ENCODE measurements around the gene CNTN4. TPM values are rescaled to one million over a fixed set of nuclear protein-coding genes. Genes with fewer than 3 reads are reported as not detected.

The CNTN4 gene
- total RNA-seq, 4 donors from 2014 or later: 2.6 to 91.2 (median 13.2) TPM

DNA sequence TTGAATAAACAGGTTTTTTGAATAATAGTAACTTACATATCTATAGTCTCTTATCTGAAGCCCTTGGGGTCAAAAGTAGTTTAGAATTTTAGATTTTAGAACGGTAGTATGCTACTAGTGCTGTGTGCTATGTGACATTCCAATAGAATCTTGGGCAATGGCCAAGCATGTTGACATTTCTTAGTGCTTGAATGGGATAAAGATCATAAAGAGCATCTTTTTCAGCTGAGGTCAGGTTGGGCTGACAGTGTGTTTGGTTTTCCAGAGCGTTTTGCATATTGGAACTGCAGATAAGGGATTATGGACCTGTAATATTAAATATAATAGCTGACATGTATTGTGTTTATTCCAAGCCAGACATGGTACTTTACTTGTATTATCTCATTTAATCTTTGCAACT lies 32.1 kb downstream of the CNTN4 start:
- H3K27me3 ChIP-seq: no peaks in the 10 kb centered on the region
- H3K4me3 ChIP-seq: no peak overlapping the region
- H3K9me3 ChIP-seq: no peaks in the 10 kb centered on the region
- intact Hi-C loops (cut with DNase I; ENCODE audit: low total_unique reads): no loop called here
- H3K4me1 ChIP-seq: no peaks in the 10 kb centered on the region
- H3K27ac ChIP-seq: no peak overlapping the region
- no peak for TF ChIP-seq POLR2A (IDR thresholded peaks at IDR 0.05)
- TF ChIP-seq, protein P1, sequence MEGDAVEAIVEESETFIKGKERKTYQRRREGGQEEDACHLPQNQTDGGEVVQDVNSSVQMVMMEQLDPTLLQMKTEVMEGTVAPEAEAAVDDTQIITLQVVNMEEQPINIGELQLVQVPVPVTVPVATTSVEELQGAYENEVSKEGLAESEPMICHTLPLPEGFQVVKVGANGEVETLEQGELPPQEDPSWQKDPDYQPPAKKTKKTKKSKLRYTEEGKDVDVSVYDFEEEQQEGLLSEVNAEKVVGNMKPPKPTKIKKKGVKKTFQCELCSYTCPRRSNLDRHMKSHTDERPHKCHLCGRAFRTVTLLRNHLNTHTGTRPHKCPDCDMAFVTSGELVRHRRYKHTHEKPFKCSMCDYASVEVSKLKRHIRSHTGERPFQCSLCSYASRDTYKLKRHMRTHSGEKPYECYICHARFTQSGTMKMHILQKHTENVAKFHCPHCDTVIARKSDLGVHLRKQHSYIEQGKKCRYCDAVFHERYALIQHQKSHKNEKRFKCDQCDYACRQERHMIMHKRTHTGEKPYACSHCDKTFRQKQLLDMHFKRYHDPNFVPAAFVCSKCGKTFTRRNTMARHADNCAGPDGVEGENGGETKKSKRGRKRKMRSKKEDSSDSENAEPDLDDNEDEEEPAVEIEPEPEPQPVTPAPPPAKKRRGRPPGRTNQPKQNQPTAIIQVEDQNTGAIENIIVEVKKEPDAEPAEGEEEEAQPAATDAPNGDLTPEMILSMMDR (IDR thresholded peaks at IDR 0.05): no peak
- DNase-seq: no peak
- H3K36me3 ChIP-seq: no peaks in the 10 kb centered on the region

DNA sequence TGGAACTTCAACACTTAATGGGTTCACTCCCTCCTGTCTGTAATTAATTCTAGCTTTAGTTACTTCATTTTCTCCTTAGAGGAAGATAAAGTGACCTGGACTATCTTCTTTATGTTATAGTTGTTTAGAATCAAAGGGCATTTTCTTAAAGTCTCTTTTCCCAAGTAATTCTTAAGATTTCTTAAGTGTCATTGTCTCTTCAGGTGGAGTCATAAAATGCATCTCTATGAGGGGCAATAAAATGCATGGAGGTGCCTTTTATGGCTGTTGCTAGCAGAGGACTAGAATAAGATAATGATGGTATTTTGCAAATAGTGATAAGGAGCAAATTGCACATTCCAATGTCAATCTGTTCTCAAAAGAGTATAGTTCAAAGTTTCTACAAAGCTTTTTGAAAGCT lies 34.5 kb downstream of the CNTN4 start:
- Histone ChIP-seq H3K9me3 (no peaks in the 10 kb centered on the region), H3K4me1 (no peaks in the 10 kb centered on the region), H3K4me3 (no peak overlapping the region), H3K27ac (no peak overlapping the region), H3K36me3 (no peaks in the 10 kb centered on the region), H3K27me3 (no peaks in the 10 kb centered on the region)
- no peak for TF ChIP-seq POLR2A (IDR thresholded peaks at IDR 0.05)
- TF ChIP-seq, protein P1 (IDR thresholded peaks at IDR 0.05): no peak
- no peak for DNase-seq
- intact Hi-C loops (cut with DNase I; ENCODE audit: low total_unique reads): no loop called here

DNA sequence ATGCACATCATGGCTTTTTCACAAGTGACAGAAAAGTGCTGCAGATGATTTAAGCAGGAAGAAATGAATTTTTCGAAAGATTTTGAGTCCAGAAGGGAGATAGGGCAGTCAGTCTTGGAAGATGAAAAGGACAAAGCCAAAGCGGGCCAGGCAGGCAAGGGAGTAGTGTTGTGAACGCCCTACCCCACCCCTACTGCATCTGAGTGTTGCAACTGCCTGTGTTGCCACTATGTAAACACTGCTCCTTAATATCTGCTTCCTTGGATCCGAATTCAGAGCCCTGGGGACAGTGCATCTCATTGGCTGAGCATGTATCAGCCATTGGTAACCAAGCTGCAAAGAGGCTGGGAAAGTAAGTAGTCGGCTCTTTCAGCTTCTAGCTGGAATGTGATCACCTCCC lies 39.0 kb downstream of the CNTN4 start:
- intact Hi-C loops (cut with DNase I; ENCODE audit: low total_unique reads): no loop called here
- Histone ChIP-seq H3K27me3 (no peaks in the 10 kb centered on the region), H3K4me1 (no peaks in the 10 kb centered on the region), H3K4me3 (no peak overlapping the region), H3K36me3 (no peaks in the 10 kb centered on the region), H3K27ac (no peak overlapping the region), H3K9me3 (no peaks in the 10 kb centered on the region)
- TF ChIP-seq POLR2A (IDR thresholded peaks at IDR 0.05): no peak
- TF ChIP-seq, protein P1 (IDR thresholded peaks at IDR 0.05): no peak
- DNase-seq: no peak

DNA sequence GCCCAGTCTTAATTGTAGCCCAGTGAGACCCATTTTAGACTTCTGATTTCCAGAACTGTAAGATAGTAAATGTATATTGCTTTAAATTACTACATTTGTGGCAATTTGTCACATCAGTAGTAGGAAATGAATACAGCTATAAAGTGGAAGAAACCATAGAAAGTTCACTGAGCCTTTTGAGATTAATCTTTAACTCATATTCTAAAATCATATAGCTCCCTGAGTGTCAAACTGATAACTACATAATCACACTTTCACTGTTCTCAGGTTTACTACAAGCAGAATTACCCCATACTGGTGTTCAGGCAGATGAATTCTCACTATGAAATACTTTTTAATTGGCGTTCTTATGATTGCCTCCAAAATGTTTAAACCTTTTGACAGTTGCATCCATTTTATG lies 42.8 kb downstream of the CNTN4 start:
- Histone ChIP-seq H3K36me3 (no peaks in the 10 kb centered on the region), H3K4me1 (no peaks in the 10 kb centered on the region), H3K27ac (no peak overlapping the region), H3K4me3 (no peak overlapping the region), H3K9me3 (no peaks in the 10 kb centered on the region), H3K27me3 (no peaks in the 10 kb centered on the region)
- no peak for DNase-seq
- intact Hi-C loops (cut with DNase I; ENCODE audit: low total_unique reads): no loop called here
- TF ChIP-seq POLR2A (IDR thresholded peaks at IDR 0.05): no peak
- TF ChIP-seq, protein P1 (IDR thresholded peaks at IDR 0.05): no peak

DNA sequence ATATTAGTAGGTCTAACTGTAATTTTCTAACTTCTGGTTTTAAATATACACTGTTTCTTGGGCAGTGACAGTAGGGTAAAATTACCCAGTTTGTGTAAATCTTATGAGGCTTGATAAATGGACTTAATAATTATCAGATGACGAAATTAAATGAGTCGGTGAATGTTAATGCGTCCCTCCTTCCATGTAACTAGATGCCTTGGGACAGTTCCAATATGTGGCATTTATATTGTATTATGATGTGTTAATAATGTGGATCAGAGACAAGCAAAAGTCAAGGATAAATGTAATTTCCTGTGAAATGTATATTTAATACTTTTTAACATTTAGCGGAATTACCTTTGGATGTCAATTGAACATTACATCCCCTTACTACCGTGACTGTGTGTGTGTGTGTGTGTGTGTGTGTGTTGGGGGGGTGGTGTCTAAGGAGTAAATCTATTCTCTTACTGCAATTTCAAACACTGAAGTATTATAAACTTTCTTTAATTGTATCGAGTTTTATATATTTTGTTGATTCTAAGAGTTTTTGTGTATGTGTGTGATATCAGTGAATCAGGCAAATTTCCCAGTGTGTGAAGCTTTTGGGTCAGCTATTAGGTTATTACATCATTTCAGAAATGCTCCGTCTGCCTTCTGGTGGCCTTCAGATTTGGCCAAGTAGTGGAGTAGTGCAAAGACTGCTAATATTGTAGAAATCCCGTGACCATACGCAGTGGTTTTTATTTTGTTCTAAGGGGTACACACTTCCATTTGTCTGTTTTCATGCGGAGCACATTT lies 50.1 kb downstream of the CNTN4 start:
- H3K4me3 ChIP-seq: no peak overlapping the region
- DNase-seq: no peak
- no peak overlapping the region for H3K27ac ChIP-seq
- H3K36me3 ChIP-seq: no peaks in the 10 kb centered on the region
- intact Hi-C loops (cut with DNase I; ENCODE audit: low total_unique reads): no loop called here
- no peaks in the 10 kb centered on the region for H3K27me3 ChIP-seq
- TF ChIP-seq, protein P1 (IDR thresholded peaks at IDR 0.05): no peak
- no peak for TF ChIP-seq POLR2A (IDR thresholded peaks at IDR 0.05)
- no peaks in the 10 kb centered on the region for H3K9me3 ChIP-seq
- H3K4me1 ChIP-seq: no peaks in the 10 kb centered on the region
